Cardiac muscle cell (in vitro differentiated cells and primary cell): ENCODE data around the gene KCNJ10. TPM values are rescaled to one million over a fixed set of nuclear protein-coding genes. Genes with fewer than 3 reads are reported as not detected.

ENCODE experiments used
- DNase-seq, 2 donors: peaks; one replicate each; pipeline versions ENCODE4 v3.0.0 to v3.0.0-alpha.2; 2010 to 2017; ENCODE audit warnings: low read depth in 1 of 2, low spot score in 1 of 2
- H3K27ac ChIP-seq: fragments of 200-600 bp; sonication (generic); 2 replicates; pipeline ENCODE4 v1.5.1; 2016
- H3K27me3 ChIP-seq: fragments of 200-600 bp; sonication (generic); 2 replicates; pipeline ENCODE4 v1.6.0; 2016; ENCODE audit warnings: control low read depth
- H3K36me3 ChIP-seq: fragments of 200-600 bp; sonication (generic); 2 replicates; pipeline ENCODE4 v1.5.1; 2016; ENCODE audit warnings: control low read depth
- H3K4me1 ChIP-seq: fragments of 200-600 bp; sonication (generic); 2 replicates; pipeline ENCODE4 v1.8.1; 2017; ENCODE audit warnings: low read depth, mild to moderate bottlenecking, mixed run types
- H3K4me3 ChIP-seq: fragments of 200-600 bp; sonication (generic); 2 replicates; pipeline ENCODE4 v1.5.1; 2016; ENCODE audit warnings: mild to moderate bottlenecking
- H3K9me3 ChIP-seq: fragments of 200-600 bp; sonication (generic); 2 replicates; pipeline ENCODE4 v1.5.1; 2017; ENCODE audit warnings: low read depth, mild to moderate bottlenecking, control low read depth
- polyA plus RNA-seq: library from polyadenylated mRNA; unstranded; fragments of >200 nt; fragmentation: Nextera tagmentation; extraction: Ambion mirVana; gene quantifications from 2 replicates; pipeline ENCODE4 v1.2.1, GENCODE V29; 2016
- total RNA-seq: library from RNA; depleted of rRNA; stranded (reverse); fragments of >200 nt; gene quantifications from 2 replicates; pipeline ENCODE4 v1.2.3, GENCODE V29; 2016
- TF ChIP-seq, protein P1 (sequence below): IDR thresholded peaks from 2 replicates; pipeline ENCODE4 v1.5.1; 2012; ENCODE audit warnings: low read depth, mild to moderate bottlenecking, low read length

Gene KCNJ10
- total and polyA plus RNA-seq, 2 experiments from 2014 or later, result 0.35 to 0.42 TPM

DNA sequence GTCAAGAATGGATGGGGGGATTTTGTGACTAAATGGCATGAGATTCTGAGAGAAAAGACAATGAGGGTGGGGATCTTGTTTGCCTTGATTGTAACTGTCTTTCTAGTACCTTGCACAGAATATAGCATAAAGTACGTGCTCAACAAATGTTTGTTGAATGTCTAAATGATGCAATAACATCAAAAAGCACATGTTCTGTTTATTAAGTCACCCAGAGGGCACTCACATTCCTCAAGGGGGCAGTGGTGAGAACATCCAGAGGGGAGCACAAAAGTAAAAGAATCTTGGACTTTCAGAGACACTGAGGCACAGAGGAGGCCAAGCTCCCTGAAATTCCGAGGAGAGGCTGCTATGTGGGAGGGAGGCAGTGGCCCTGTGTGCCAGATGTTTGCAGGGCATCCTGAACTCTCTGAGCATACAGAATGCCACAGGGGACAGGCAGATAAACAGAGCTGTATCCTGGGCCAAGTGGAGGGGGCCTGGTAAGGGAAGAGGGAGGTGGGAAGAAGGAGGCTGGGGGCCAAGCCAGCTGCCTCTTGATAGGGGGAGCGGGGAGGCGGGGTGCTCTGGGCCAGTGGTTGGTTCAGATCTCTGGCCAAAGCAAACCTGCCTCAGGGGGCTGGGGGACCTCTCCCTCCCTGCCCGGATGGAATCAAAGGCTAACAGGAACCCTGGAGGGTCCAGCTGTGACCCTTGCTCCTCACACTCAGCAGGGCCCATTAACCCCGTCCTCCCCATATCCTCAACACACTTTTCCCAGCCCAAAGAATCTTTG, 39.1 kb upstream of the KCNJ10 start:
- peak; percentile 63 to 74 for DNase-seq
- Histone ChIP-seq H3K27ac (no peak overlapping the region), H3K4me3 (no peak overlapping the region), H3K27me3 (no peaks in the 10 kb centered on the region), H3K9me3 (no peaks in the 10 kb centered on the region), H3K4me1 (peaks cover 7% of the 10 kb centered on the region), H3K36me3 (no peaks in the 10 kb centered on the region)
- TF ChIP-seq, protein P1, sequence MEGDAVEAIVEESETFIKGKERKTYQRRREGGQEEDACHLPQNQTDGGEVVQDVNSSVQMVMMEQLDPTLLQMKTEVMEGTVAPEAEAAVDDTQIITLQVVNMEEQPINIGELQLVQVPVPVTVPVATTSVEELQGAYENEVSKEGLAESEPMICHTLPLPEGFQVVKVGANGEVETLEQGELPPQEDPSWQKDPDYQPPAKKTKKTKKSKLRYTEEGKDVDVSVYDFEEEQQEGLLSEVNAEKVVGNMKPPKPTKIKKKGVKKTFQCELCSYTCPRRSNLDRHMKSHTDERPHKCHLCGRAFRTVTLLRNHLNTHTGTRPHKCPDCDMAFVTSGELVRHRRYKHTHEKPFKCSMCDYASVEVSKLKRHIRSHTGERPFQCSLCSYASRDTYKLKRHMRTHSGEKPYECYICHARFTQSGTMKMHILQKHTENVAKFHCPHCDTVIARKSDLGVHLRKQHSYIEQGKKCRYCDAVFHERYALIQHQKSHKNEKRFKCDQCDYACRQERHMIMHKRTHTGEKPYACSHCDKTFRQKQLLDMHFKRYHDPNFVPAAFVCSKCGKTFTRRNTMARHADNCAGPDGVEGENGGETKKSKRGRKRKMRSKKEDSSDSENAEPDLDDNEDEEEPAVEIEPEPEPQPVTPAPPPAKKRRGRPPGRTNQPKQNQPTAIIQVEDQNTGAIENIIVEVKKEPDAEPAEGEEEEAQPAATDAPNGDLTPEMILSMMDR, result peak; percentile 60

DNA sequence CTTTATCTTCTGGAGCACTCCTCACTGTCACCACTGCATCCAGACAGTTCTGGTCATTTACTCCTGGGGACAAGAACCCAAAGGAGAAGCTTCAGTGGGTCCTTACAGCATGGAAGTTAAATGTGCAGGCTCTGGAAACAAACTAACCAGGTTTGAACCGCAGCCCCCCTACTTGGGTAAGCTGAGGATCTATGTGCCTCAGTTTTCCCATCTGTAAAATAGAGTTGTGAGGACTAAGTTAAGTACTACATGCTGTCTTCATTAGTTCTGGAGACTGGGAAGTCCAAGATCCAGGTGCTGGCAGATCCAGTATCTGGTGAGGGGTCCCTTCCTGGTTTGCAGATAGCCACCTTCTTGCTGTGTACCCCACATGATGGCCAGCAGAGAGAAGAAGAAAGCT, 37.6 kb upstream of the KCNJ10 start:
- DNase-seq, result no peak
- Histone ChIP-seq H3K9me3 (no peaks in the 10 kb centered on the region), H3K27ac (no peak overlapping the region), H3K4me1 (peaks cover 5% of the 10 kb centered on the region), H3K36me3 (no peaks in the 10 kb centered on the region), H3K27me3 (no peaks in the 10 kb centered on the region), H3K4me3 (no peak overlapping the region)
- TF ChIP-seq, protein P1, result no peak

DNA sequence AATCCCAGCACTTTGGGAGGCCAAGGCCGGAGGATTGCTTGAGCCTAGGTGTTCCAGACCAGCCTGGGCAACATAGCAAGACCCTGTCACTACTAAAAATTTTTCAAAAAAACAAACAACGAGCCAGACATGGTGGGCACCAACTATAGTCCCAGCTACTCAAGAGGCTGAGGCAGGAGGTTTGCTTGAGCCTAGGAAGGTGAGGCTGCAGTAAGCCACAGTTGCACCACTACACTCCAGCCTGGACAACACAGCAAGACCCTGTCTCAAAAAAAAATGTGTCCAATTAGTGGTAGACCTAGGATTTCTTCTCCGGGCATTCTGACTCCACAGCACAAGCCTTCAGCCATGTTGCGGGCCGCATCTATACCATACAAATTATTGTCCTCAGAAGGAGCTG, 35.2 kb upstream of the KCNJ10 start:
- Histone ChIP-seq H3K4me3 (no peak overlapping the region), H3K4me1 (peaks cover 14% of the 10 kb centered on the region), H3K27ac (no peak overlapping the region), H3K36me3 (no peaks in the 10 kb centered on the region), H3K27me3 (no peaks in the 10 kb centered on the region), H3K9me3 (no peaks in the 10 kb centered on the region)
- no peak for DNase-seq
- TF ChIP-seq, protein P1, result no peak

DNA sequence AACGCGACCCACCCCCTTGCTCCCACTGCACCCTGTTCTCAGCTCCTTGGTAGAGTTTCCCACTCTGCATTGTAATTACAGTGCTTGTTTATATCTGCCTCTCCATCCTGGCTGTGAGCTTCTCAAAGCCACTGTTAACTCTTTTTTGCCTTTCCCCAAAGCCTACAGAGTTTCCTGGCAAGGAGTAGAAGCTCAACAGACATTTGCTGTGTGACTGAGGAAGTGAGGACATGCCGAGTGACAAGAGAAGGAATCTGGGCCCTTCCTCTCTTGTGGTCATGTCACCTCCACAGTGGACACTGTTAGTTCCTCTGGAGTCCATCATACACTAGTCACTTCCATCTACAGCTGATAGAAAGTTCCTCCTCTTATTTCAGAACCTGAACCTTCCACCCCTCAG, 34.5 kb upstream of the KCNJ10 start:
- H3K4me1 ChIP-seq, result peaks cover 14% of the 10 kb centered on the region
- H3K9me3 ChIP-seq, result no peaks in the 10 kb centered on the region
- no peaks in the 10 kb centered on the region for H3K27me3 ChIP-seq
- no peaks in the 10 kb centered on the region for H3K36me3 ChIP-seq
- no peak overlapping the region for H3K4me3 ChIP-seq
- TF ChIP-seq, protein P1, result no peak
- no peak overlapping the region for H3K27ac ChIP-seq
- no peak for DNase-seq

DNA sequence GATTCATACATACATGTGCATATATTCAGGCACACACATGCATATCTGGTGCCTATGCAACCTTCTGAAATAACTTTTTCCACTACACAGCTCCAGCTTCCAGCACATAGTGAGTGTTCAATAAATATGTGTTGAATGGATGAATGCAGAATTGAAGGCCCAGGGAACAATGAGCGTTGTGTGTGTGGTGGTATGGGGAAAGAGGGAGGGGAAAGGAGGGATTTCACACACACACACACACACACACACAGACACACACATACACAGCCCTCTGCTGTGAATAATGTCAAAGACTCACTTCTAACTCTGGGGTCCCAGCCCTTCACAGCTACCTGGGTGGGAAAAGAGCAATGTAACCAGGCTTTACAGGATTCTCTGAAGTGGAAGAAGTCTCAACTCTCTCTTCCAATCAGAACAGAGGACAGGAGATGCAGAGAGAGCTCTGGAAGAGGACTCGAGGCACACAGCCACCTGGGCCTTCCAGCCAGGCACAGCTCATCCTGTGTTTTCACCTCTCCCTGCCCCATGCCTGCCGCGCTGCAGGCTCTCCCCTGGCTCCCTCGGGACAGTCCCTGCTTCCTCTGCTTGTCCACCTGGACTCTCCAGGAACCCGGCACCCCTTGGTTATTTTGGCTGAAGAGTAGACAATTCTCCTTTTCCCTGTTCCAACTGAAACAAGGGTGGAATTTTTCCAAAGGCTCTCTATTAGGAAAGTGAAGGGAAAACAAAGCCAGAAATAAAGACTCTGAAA, 33.9 kb upstream of the KCNJ10 start:
- Histone ChIP-seq H3K4me3 (no peak overlapping the region), H3K9me3 (no peaks in the 10 kb centered on the region), H3K27me3 (no peaks in the 10 kb centered on the region), H3K27ac (no peak overlapping the region), H3K4me1 (peaks cover 19% of the 10 kb centered on the region), H3K36me3 (no peaks in the 10 kb centered on the region)
- TF ChIP-seq, protein P1, result no peak
- no peak for DNase-seq
